Glomerular visceral epithelial cell (primary cell): ENCODE measurements around the gene SCAI.
"Not testable (repeated sequence)": the region's sequence is repeated elsewhere in the genome, so short reads cannot be mapped to it uniquely, and the experiment has no call there.

ENCODE experiments used
- DNase-seq: peaks from one replicate; pipeline ENCODE4 v3.0.0-alpha.2; 2016; ENCODE audit errors: extremely low spot score

SCAI gene

GRCh38 chr9:125106285-125106893 is 36.9 kb downstream of the SCAI start:
- no peak for DNase-seq

GRCh38 chr9:125103770-125104460 is 39.4 kb downstream of the SCAI start:
- no peak for DNase-seq

DNA sequence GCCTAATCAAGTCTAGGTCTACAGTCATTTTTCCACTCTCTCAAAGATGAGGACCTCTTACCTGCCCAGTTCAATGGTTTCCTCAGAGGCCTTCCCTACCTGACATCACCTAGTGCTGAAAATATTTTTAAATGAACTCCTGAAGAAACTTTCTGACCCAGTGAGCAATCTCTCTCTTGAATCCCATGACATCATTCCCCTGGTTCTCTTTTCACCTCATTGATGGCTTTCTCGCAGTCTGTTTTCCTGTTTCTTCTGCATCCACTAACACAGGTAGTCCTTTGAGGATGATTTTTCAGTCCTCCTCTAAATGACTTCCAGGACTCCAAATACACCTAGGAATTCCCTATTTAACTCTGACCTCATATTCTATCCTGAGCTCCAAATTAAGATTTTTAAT is 40.3 kb downstream of the SCAI start:
- DNase-seq = no peak

- DNase-seq = no peak
Observed at GRCh38 chr9:125100822-125101221, 42.5 kb downstream of the SCAI start.

DNA sequence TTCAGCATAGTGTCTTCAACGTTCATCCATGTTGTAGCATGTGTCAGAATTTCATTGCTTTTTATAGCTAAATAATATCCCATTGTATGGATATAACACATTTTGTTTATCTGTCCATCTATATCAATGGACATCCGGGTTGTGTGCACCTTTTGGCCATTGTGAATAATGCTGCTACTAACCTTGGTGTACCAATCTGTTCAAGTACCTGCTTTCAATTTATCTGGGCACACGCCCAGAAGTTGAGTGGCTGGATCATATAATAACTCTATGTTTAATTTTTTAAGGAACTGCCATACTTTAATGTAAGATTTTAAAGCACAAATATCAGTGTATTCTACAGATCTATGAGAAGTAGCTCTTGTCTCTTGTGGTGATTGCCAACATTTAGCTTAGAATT is 43.5 kb downstream of the SCAI start:
- no peak for DNase-seq

- DNase-seq = no peak
Observed at GRCh38 chr9:125095821-125096443, 47.4 kb downstream of the SCAI start.

GRCh38 chr9:125091121-125091520 is 52.2 kb downstream of the SCAI start:
- DNase-seq = no peak

DNA sequence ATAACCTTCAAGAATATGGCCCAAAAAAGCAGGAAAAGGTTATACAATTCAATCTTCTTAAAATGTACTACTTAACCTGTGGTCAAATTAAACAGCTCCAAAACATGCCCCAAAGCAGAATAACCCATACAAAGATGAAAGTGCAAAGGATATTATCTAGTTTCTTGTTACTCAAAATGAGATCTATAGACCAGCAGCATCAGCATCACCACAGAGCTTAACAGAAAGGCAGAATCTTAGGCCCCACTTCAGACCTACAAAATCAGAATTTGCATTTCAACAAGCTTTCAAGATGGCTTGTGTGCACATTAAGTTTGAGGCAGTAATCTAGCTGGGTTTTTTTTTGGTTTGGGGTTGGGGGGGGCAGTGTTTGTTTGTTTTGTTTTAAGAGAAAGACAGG is 54.0 kb downstream of the SCAI start:
- no peak for DNase-seq

GRCh38 chr9:125088752-125089151 is 54.6 kb downstream of the SCAI start:
- no peak for DNase-seq

DNA sequence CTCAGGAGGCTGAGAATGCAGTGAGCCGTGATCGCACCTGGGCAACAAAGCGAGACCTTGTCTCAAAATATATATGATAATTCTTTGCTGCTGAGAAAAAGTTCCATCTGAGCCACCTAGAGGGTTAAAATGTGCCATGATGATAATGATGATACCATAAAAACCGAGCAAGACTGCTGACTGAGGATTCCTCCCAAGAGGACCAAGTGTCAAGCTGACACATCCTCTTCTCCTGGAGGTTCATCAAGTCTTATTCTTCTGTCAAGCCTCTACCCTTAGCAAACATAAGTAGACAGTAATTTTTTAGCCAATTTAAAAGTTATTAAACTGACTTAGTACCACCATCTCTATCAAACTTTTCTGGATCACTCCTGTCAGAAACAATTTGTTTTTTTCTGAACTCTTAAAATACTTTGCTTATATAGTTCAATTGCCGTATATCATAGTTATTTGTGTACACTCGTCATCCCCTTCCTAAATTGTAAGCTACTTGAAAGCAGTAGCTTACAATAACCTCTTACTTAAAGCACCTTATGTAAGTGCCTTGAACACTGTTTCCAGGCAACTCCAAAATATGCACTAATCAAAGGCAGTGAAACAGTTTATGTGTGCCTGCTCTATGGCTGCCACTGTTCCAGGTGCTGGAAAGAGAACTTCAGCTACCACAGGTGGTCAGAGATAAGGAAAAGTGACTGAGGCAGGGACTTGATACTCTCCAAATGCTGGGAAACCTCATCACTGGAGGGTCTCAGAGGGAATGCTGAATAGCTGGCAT is 57.4 kb downstream of the SCAI start:
- DNase-seq = no peak

GRCh38 chr9:125082197-125082596 is 61.1 kb downstream of the SCAI start:
- not testable (repeated sequence) for DNase-seq

- DNase-seq = not testable (repeated sequence)
Observed at GRCh38 chr9:125080797-125081196, 62.5 kb downstream of the SCAI start.

DNA sequence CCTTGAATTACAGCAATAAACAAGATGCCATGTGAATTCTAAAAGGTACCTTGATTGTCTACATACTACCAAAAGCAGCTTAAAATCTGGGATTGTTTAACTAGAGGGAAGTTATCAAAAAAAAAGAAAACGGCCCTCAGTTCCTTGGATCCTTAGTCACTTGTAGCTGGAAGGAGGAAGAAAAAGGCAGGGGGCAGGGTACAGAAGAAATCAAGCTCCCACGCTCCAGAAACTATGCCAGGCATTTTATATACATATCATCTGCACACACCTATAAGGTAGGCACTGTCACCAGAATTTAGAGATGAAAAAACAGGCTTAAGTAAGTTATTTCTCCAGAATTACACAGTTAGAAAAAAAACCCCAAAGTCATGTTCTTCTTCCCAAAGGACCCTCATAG is 63.4 kb downstream of the SCAI start:
- DNase-seq = no peak

GRCh38 chr9:125075997-125076396 is 67.3 kb downstream of the SCAI start:
- no peak for DNase-seq

GRCh38 chr9:125074976-125075375 is 68.4 kb downstream of the SCAI start:
- no peak for DNase-seq

DNA sequence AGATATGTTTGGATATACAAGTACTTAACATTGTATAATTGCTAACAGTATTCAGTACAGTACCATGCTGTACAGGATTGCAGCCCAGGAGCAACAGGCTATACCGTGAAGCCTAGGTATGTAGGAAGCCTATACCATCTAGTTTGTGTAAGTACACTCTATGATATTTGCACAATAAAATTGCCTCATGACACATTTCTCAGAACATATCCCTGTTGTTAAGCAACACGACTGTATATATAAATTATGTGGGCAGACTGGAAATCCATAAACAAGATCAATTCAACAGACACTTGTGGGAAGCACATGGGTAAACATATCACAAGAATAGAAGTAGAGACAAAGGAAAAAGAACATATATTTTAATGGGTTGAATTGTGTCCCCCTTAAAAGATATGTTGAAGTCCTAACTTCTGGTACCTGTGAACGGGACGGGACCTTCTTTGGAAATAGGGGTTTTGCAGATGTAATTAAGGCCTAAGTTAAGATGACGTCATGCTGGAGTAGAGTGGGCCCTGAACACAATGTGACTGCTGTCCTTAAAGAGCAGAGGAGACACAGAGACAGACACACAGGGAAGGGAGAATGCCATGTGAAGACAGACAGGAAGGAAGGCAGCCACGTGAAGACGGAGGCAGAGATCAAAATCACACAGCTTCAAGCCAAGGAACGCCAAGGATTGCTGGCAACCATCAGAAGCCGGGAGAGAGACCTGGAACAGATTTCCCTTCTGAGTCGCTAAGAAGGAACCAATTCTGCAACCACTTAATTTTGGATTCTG is 76.3 kb downstream of the SCAI start:
- no peak for DNase-seq

DNA sequence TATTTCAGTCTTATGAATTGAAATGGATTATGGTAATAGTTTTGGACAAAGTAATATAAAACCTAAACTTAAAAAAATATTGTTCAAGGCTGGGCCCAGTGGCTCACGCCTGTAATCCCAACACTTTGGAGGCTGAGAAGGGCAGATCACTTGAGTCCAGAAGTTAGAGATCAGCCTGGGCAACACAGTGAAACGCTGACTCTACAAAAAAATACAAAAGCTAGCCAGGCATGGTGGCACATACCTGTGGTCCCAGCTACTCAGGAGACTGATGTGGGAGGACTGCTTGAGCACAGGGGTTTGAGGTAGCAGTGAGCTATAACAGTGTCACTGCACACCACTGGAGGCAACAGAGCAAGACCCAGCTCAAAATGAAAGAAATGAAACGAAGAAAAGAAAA is 81.9 kb downstream of the SCAI start:
- no peak for DNase-seq

DNA sequence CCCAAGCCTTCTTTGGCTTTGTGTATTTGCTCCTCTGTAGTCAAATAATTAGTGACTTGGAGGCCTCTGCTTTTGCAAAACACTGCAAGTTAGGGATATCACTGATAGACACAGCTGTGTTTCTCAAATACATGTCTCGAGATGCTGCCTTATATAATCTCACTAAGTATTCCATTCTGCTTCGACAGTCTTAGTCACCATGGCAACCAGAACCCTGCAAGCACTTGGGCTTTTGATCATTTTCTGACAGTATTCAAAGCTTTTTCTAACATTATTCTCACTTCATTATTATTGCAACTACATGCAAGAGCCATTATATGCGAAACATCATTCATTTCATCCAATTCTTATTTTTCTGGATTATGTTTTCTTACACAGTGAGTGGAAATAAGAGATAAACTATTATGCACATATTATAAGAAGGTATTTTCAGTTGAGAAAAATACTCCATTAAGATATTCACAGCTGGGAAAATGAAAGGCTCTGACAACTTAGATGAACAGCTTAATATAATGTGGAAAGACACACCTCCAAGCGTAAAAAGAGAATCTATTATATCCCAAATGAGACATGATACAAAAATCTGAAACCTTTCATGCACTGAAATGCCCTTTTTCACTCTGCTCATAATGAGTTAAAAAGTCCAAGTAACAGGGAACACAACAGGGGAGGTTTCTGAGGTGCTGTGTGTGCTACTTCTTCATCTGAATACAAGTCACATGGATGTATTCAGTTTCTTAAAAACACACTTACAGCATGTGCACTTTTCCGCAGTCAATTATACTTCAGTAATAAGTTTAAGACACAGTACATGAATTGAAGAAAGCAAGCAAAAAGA is 93.9 kb downstream of the SCAI start:
- no peak for DNase-seq

- DNase-seq = no peak
Observed at GRCh38 chr9:125043631-125044030, 99.7 kb downstream of the SCAI start.

- no peak for DNase-seq
Observed at GRCh38 chr9:125043148-125043547, 100.2 kb downstream of the SCAI start.

GRCh38 chr9:125038166-125038565 is 105.2 kb downstream of the SCAI start:
- DNase-seq = no peak
